Memory B cell (primary cell): ENCODE data around the gene H19.

Experiments
- ATAC-seq: fragments of 150-1000 bp; cut with Tn5 transposase; 2 replicates; pipeline ENCODE4 v1.10.0; 2021; ENCODE audit warnings: low read depth, mild to moderate bottlenecking, moderate library complexity
- DNase-seq, 2 donors: peaks; one replicate each; pipeline ENCODE4 v3.0.0; 2022; ENCODE audit warnings: low spot score in 2 of 2
- H3K27ac Mint-ChIP-seq: one replicate; pipeline ENCODE4 v1.8.0; 2022; ENCODE audit warnings: mild to moderate bottlenecking, moderate library complexity, mixed read lengths
- H3K27me3 Mint-ChIP-seq: one replicate; pipeline ENCODE4 v1.8.0; 2022; ENCODE audit warnings: mixed read lengths
- H3K36me3 Mint-ChIP-seq: one replicate; pipeline ENCODE4 v1.8.0; 2022; ENCODE audit warnings: mild to moderate bottlenecking, mixed read lengths
- H3K4me1 Mint-ChIP-seq: one replicate; pipeline ENCODE4 v1.8.0; 2022; ENCODE audit warnings: mixed read lengths
- H3K4me3 Mint-ChIP-seq: one replicate; pipeline ENCODE4 v1.8.0; 2022; ENCODE audit warnings: mild to moderate bottlenecking, moderate library complexity, mixed read lengths
- H3K9me3 Mint-ChIP-seq: one replicate; pipeline ENCODE4 v1.8.0; 2022; ENCODE audit warnings: mixed read lengths

The H19 gene

GRCh38 chr11:1969035-1969434 lies 28.6 kb downstream of the H19 start:
- DNase-seq (no peak), ATAC-seq (no peak)
- Mint-ChIP-seq H3K4me3 (no peak overlapping the region), H3K4me1 (no peaks in the 10 kb centered on the region), H3K27ac (no peak overlapping the region), H3K27me3 (no peaks in the 10 kb centered on the region), H3K9me3 (no peaks in the 10 kb centered on the region), H3K36me3 (no peaks in the 10 kb centered on the region)

DNA sequence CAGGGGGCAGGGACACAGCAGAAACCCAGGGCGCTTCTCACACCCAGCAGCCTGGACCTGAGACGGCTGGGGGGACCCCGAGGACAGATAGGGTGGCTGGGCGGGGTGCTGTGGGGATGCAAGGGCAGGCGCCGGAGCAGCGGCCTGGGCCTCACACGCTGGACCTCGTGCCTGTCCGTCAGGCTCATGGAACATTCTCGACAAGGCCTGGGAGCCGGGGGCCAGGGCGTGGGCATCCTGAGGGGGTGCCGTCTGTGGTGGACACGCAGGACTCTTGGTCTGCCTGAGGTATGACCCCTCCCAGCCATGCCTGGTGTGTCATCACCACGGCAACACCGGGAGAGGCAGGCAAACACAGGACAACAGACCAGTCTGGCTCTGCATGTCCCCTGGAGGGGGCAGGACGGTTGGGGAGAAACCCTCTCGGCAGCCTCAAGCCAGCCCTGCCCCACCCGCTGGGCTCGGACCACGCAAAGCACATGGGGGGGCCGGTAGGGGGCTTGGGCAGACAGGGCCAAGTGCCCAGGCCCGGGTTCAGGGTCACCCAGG lies 29.1 kb downstream of the H19 start:
- no peaks in the 10 kb centered on the region for H3K4me1 Mint-ChIP-seq
- H3K4me3 Mint-ChIP-seq: no peak overlapping the region
- DNase-seq: no peak
- H3K36me3 Mint-ChIP-seq: no peaks in the 10 kb centered on the region
- H3K27me3 Mint-ChIP-seq: no peaks in the 10 kb centered on the region
- H3K27ac Mint-ChIP-seq: no peak overlapping the region
- H3K9me3 Mint-ChIP-seq: no peaks in the 10 kb centered on the region
- ATAC-seq: no peak

DNA sequence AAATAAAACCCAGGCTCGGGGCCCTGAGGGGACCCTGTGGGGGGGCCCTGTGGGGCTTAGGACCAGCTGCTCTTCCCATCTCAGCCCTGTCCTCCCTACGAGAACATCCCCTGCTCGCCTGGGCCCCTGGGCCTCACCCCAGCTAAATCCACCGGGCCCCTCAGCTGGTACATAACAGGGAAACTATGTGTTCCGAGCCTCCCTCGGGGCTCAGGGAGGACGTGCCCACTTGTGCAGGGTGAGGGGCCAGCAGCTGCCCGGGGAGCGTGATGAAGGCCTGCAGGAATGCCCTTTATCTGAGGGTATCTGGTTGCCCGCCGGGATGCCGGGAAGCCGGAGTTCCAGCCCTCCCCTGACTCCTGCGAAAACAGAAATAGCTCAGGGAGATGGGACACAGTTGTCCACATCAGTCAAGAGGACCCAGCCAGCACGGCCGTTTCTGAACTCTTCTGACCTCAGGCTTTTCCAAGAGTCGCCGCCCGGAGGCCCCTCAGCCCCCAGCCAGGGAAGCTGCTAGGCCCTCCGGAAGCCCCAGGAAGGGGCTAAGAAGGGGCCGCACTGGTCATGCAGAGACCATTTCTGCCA lies 29.9 kb downstream of the H19 start:
- Mint-ChIP-seq H3K4me3 (no peak overlapping the region), H3K27me3 (no peaks in the 10 kb centered on the region), H3K27ac (no peak overlapping the region), H3K36me3 (no peaks in the 10 kb centered on the region), H3K9me3 (no peaks in the 10 kb centered on the region), H3K4me1 (no peaks in the 10 kb centered on the region)
- no peak for DNase-seq
- ATAC-seq: no peak

DNA sequence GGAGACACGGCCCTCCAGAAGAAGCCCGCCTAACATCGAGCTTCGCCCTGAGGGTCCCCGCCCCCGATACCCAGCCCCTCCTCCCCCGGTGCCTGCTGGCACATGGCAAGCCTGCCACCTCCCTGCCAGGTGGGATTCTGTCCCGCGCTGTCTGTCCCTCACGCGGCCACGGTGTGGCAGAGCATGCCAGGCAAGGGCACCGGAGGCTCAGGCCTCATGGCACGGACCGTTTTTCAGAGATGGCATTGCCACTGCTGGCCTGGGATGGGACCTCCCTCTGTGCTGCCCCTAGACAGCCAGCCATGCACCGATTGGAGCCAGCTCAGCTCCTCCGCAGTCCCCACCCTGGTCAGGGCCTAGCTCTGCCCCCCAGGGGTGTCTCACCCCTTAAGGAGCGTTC lies 31.1 kb downstream of the H19 start:
- DNase-seq (no peak), ATAC-seq (no peak)
- H3K4me3 Mint-ChIP-seq: no peak overlapping the region
- H3K4me1 Mint-ChIP-seq: no peaks in the 10 kb centered on the region
- H3K27ac Mint-ChIP-seq: no peak overlapping the region
- no peaks in the 10 kb centered on the region for H3K9me3 Mint-ChIP-seq
- H3K36me3 Mint-ChIP-seq: no peaks in the 10 kb centered on the region
- no peaks in the 10 kb centered on the region for H3K27me3 Mint-ChIP-seq

DNA sequence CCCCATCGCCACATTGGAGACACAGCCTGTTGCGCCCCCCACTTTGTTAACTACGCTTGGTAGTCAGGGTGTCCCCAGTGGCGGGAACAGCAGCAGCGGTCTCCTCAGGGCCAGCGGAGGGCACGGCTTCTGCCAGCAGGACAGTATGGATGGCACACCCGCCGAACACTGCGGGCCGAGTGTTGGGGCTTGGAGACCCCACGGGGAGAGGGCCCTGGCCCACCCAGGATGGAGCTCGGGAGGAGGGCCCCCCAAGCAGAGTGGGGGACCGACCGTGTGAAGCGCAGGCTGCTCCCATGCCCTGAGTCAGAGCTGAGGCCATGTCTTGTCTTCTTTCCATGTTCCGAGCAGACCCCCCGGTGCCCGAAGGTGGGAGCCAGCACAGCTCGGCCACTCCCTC lies 32.7 kb downstream of the H19 start:
- Mint-ChIP-seq H3K4me1 (no peaks in the 10 kb centered on the region), H3K9me3 (no peaks in the 10 kb centered on the region), H3K27me3 (no peaks in the 10 kb centered on the region), H3K36me3 (no peaks in the 10 kb centered on the region), H3K4me3 (no peak overlapping the region), H3K27ac (no peak overlapping the region)
- ATAC-seq: no peak
- no peak for DNase-seq

- no peak overlapping the region for H3K27ac Mint-ChIP-seq
- no peaks in the 10 kb centered on the region for H3K4me1 Mint-ChIP-seq
- H3K27me3 Mint-ChIP-seq: no peaks in the 10 kb centered on the region
- H3K36me3 Mint-ChIP-seq: no peaks in the 10 kb centered on the region
- no peak overlapping the region for H3K4me3 Mint-ChIP-seq
- ATAC-seq (no peak), DNase-seq (no peak)
- no peaks in the 10 kb centered on the region for H3K9me3 Mint-ChIP-seq
Measured at GRCh38 chr11:1964348-1964747, 33.3 kb downstream of the H19 start.

- no peaks in the 10 kb centered on the region for H3K36me3 Mint-ChIP-seq
- H3K9me3 Mint-ChIP-seq: no peaks in the 10 kb centered on the region
- no peak overlapping the region for H3K4me3 Mint-ChIP-seq
- H3K27ac Mint-ChIP-seq: no peak overlapping the region
- H3K4me1 Mint-ChIP-seq: no peaks in the 10 kb centered on the region
- H3K27me3 Mint-ChIP-seq: no peaks in the 10 kb centered on the region
- ATAC-seq: no peak
- DNase-seq: no peak
Measured at GRCh38 chr11:1963864-1964263, 33.8 kb downstream of the H19 start.

DNA sequence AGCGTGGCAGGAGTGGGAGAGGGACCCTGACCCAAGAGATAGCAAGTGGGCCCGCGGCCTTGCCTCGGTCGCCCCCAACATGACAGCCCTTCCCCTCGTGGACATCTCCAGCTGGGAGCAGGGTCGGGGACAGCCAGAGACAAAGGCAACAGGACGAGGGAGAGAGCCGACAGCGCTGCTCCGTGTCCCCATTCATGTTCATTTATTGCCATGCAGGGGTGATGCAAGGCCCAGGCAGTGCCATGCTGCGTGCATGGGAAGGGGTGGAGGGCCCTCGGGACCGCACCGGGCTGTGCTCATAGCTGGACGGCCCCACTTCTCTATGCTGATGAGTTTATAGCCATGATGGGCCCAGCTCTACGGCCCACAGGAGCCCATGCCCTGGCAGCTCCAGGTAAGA lies 37.9 kb downstream of the H19 start:
- no peak for DNase-seq
- Mint-ChIP-seq H3K4me1 (no peaks in the 10 kb centered on the region), H3K27ac (no peak overlapping the region), H3K27me3 (no peaks in the 10 kb centered on the region), H3K4me3 (no peak overlapping the region), H3K36me3 (no peaks in the 10 kb centered on the region), H3K9me3 (no peaks in the 10 kb centered on the region)
- no peak for ATAC-seq

GRCh38 chr11:1958367-1958766 lies 39.3 kb downstream of the H19 start:
- DNase-seq (no peak), ATAC-seq (no peak)
- H3K36me3 Mint-ChIP-seq: no peaks in the 10 kb centered on the region
- H3K27me3 Mint-ChIP-seq: no peaks in the 10 kb centered on the region
- H3K4me1 Mint-ChIP-seq: no peaks in the 10 kb centered on the region
- no peak overlapping the region for H3K27ac Mint-ChIP-seq
- H3K4me3 Mint-ChIP-seq: no peak overlapping the region
- H3K9me3 Mint-ChIP-seq: no peaks in the 10 kb centered on the region

- no peak overlapping the region for H3K4me3 Mint-ChIP-seq
- no peak overlapping the region for H3K27ac Mint-ChIP-seq
- no peaks in the 10 kb centered on the region for H3K27me3 Mint-ChIP-seq
- H3K36me3 Mint-ChIP-seq: no peaks in the 10 kb centered on the region
- DNase-seq (no peak), ATAC-seq (peak; percentile 76)
- H3K4me1 Mint-ChIP-seq: no peaks in the 10 kb centered on the region
- H3K9me3 Mint-ChIP-seq: no peaks in the 10 kb centered on the region
Measured at GRCh38 chr11:1953489-1954266, 44.0 kb downstream of the H19 start.

DNA sequence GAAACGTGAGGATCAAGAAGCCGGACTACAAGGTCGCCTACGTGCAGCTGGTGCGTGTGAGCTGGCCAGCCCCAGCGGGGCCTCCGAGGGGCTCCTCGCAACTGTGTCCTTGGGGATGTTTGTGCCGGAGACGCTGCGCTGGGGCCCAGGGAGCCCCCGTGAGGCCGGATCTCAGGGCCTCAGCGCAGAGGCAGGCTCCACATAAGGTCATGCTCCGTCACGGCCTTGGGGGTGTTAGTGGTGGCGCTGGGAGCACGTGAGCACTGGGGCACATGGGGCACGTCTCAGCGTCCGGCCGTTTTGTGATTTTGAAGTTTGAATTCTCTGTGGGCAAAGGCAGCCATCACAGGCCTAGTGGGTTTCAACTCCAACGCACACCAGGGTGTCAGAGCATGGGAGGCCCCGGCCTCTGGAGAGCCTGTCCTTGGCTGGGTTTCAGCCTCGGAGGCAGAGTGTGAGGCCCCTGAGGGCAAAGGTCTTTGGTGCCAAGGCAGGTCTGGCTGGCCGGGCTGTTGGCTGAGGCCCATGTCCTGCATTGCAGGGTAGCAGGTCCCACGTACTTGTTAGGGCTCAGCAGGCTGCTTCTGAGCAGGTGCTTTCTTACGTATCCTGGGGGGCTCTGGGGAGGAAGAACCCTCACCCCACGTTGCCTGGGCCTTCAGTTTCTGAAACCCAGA lies 44.7 kb downstream of the H19 start:
- H3K27me3 Mint-ChIP-seq: no peaks in the 10 kb centered on the region
- ATAC-seq (no peak), DNase-seq (no peak)
- H3K36me3 Mint-ChIP-seq: no peaks in the 10 kb centered on the region
- no peak overlapping the region for H3K4me3 Mint-ChIP-seq
- no peaks in the 10 kb centered on the region for H3K4me1 Mint-ChIP-seq
- H3K9me3 Mint-ChIP-seq: no peaks in the 10 kb centered on the region
- no peak overlapping the region for H3K27ac Mint-ChIP-seq

GRCh38 chr11:1949922-1950321 lies 47.7 kb downstream of the H19 start:
- Mint-ChIP-seq H3K4me1 (no peaks in the 10 kb centered on the region), H3K27me3 (no peaks in the 10 kb centered on the region)

DNA sequence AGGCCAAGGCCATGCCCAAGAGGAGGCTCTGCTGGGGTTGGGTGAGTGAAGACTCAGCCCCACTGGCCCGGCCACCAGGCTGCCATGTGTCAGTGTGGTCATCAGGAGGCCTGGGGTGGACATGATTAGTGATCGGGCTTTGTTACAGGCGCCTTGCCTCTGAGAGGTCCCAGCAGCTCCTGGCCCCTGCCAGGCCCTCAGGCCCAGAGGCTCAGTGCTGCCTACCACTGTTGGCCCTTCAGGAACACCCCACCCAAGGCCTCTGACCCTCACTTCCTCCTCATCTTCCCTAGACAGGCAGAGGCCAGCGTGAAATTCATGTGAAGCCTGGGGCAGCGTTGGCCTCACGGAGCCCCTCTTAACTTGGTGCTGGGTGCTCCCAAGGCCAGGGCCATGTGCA lies 48.3 kb downstream of the H19 start:
- H3K9me3 Mint-ChIP-seq: no peaks in the 10 kb centered on the region
- DNase-seq (no peak), ATAC-seq (no peak)
- H3K36me3 Mint-ChIP-seq: no peaks in the 10 kb centered on the region
- no peak overlapping the region for H3K4me3 Mint-ChIP-seq
- no peak overlapping the region for H3K27ac Mint-ChIP-seq
- no peaks in the 10 kb centered on the region for H3K4me1 Mint-ChIP-seq
- H3K27me3 Mint-ChIP-seq: no peaks in the 10 kb centered on the region

More at GRCh38 chr11:1949922-1950321, 47.7 kb downstream of the H19 start:
- Mint-ChIP-seq H3K27ac (no peak overlapping the region), H3K36me3 (no peaks in the 10 kb centered on the region), H3K9me3 (no peaks in the 10 kb centered on the region), H3K4me3 (no peak overlapping the region)
- DNase-seq (no peak), ATAC-seq (no peak)

DNA sequence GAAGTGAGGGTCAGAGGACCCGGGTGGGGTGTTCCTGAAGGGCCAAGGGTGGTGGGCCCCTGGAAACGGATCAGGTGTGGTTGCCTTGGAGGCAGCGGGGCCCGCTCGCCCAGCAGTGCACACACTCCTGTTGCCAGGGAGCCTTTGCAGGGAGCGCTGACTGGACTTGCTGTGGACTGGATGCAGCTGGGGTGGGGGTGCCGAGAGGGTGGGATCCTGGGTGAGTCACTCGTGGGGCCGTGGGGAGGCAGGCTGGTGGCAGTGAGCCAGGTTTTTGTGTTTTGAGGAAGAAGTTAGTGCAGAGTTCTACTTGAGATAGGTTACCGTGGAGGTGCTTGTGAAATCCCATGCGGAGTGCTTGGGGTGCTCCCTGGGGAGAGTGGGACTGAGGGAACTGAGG lies 49.3 kb downstream of the H19 start:
- no peak for DNase-seq
- H3K27ac Mint-ChIP-seq: no peak overlapping the region
- H3K36me3 Mint-ChIP-seq: no peaks in the 10 kb centered on the region
- H3K4me3 Mint-ChIP-seq: no peak overlapping the region
- H3K27me3 Mint-ChIP-seq: no peaks in the 10 kb centered on the region
- H3K9me3 Mint-ChIP-seq: no peaks in the 10 kb centered on the region
- no peaks in the 10 kb centered on the region for H3K4me1 Mint-ChIP-seq
- no peak for ATAC-seq
